HG03108 (cell line): Measurements from ENCODE around the gene ZKSCAN2.

ENCODE experiments used
- ATAC-seq: cut with Tn5 transposase; IDR thresholded peaks from one replicate; pipeline ENCODE4 v1.9.1; 2021; ENCODE audit warnings: moderate library complexity; ENCODE audit not compliant: unreplicated experiment

ZKSCAN2 gene

DNA sequence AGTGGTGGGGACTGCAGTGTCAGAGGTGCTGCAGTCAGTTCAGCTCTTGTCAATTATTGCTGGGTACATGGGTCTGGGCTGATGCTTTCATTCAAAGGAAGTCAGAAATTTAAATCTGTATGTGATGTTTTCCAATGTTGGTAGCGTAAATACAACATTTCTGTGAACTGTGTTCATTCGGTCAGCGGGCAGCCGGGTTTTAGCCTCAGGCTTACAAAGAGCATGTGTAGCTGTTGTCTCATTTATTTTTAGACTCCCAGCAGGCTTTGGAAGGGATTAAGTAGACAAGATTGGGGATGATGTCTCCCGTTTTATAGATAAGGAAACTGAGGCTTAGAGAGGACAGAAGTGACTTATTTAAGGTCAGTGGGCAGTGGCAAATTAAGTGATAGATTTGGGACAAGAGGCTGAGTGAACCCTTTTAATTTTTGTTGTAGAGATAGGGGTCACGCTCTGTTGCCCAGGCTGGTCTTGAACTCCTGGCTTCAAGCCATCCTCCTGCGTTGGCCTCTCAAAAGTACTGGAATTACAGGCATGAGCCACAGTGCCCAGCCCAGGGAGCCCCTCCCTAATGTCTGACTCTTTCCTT lies 32.8 kb downstream of the ZKSCAN2 start:
- ATAC-seq: no peak

GRCh38 chr16:25223964-25224363 lies 33.7 kb downstream of the ZKSCAN2 start:
- no peak for ATAC-seq

DNA sequence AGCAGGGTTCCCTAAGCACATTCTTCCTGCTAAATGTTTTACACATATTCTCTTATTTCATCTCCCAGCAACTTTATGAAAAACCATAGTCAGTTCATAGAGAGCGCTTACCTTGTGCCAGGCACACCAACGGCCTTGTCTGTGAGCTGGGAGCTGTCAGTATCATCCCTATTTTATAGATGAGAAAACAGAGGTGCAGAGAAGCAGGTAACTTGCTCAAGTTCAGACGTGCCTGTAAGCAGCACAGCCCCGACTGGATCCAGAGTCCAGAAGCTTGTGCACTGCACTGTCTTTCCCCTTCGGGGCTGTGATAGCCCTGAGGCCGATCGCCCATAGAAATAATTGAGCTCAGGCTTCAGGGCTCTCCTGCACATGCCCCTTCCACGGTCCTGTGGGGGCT lies 34.7 kb downstream of the ZKSCAN2 start:
- ATAC-seq: no peak

DNA sequence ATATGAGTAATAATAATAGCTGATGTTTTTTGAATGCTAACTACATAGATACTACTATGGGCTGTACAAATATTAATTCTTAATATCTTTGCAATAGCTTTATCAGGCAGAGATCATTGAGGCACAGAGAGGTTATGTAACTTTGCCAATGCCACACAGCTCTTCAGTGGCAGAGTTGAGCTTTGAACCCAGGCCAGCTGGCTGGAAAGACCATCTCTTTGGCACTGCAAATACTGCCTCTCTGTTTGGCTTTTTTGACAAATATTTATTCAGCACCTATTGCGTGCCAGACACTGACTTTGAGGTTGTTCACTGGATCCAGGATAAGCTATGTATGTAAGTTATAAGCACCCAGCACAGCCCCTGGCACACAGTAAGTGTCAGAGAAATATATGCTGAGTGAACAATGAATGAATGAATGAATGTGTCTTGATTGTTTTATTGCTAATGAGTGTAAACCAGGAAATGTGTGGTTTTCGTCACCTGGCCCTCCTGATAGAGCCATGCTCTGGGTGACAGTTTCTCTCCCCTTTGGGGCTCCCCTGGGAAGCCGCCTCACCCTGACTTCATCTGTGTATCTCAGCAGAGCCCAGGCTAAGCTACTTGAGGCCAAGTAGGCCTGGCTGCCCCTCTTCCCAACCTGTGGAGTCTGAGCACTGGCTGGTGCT lies 38.4 kb downstream of the ZKSCAN2 start:
- no peak for ATAC-seq

DNA sequence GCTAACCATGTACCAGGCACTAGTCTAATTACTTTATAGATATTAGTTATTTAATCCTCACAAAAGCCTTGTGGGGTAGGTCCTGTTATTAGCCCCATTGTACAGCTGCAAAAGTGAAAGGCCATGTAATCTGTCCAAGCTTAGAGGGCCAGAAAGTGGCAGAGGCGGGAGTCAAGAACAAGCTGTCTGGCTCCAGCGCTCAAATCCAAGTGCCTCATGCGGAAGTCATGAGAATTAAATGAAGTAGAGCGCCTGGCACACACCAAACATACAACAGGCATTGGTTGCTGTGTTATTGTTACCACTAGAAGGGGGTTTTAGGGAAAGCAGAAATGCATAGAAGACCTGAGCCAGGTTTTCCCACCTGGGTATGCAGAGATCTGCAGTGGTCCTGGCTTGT lies 39.7 kb downstream of the ZKSCAN2 start:
- ATAC-seq: no peak

GRCh38 chr16:25217112-25217511 lies 40.5 kb downstream of the ZKSCAN2 start:
- ATAC-seq: no peak

DNA sequence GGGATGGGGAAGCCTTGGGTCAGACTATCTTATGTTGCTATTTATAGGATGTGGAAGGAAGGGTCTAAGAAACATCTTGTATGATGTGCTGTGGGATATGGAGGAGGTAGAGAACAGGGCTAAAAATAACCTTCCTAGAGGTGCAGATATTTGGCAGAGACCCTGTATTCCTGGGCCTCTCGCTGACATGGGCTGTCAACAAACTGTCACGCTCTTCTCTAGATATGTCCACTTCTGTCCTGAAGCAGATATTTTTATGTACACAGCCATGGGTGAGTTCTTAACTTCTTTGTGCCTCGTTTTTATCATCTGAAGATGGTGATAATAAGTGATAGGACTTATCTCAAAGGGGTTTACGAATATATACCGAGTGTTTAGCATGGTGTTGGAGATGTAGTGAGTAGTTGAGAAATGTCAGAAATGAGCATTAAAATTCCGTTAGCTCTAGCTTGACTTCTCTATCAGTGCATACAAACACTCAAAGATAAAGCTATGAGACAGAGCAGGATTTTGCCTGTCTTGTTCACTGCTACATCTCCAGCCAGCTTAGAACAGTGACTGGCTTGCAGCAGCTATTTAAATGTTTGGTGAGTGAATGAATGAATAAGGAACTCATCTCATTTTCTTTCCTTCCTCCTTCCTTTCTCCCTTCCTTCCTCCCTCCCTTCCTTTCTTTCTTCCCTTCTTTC lies 43.8 kb downstream of the ZKSCAN2 start:
- ATAC-seq: no peak

- no peak for ATAC-seq
These were observed 45.0 kb downstream of the ZKSCAN2 start for GRCh38 chr16:25212636-25213035.

GRCh38 chr16:25210758-25211157 lies 46.9 kb downstream of the ZKSCAN2 start:
- no peak for ATAC-seq

- no peak for ATAC-seq
These were observed 58.2 kb downstream of the ZKSCAN2 start for GRCh38 chr16:25199457-25199856.

DNA sequence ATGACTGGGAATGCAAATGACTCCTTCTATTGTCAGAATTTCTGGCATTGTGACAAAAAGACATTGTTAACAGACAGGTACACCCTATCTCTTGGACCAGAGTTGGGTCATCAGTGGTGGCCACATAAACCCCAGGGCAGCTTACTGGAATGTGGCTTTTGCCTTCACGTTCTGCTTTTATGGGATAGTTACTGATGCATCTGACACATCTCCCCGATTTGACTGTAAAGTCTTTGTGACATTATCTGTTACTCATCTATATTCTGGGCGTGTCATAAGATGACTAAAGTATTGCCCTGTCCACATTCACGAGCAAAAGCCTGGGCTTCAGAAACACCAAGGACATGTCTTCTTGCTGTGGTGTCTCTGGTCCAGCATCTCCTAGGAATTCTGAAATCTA lies 59.6 kb downstream of the ZKSCAN2 start:
- no peak for ATAC-seq

GRCh38 chr16:25194273-25194878 lies 63.3 kb downstream of the ZKSCAN2 start:
- ATAC-seq: no peak

DNA sequence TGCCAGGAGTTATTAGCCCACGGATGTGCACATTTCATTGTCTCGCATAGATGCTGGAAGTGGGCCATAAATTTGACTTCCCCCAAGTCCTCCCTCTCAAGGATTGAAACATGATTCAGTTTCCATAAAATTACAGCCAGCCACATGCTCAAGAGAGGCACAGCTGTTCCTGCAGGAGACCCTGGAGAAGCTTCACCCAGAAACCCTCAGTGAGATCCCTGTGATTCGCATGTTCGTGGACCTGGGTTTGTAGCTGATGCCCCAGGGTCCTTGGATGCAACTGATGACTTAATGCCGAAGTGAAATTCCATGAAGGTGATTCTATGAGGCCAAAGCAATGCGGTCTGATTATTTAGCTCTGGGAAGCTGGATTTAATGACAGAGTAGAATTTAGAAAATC lies 65.5 kb downstream of the ZKSCAN2 start:
- no peak for ATAC-seq

DNA sequence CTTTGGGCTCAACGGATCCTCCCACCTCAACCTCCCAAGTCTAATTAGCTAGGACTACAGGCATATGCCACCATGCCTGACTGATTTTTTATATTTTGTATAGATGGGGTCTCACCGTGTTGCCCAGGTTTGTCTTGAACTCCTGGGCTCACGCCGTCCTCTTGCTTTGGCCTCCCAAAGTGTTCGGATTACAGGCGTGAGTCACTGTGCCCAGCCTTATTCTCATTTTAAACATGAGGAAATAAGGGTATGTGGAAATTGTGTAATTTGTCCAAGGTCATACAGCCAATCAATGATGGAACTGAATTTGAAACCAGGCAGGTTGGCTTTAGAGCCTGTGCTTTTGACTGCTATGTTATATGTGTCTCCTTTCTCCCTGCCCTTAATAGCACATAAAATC lies 68.3 kb downstream of the ZKSCAN2 start:
- ATAC-seq: no peak

DNA sequence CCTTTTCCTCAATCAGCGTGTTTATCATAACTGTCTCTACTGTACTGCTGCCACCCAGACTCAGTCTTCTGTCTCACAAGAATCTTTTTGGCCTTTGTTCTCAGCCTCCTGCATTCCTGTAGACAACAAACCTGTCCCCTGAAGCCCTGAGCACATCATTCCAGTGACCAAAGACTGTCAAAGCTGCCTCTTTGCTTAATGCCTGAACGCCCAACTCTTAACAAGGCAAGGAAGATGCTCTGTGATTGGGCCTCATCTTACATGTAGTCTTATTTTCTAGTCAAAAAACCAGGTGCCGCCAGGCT lies 70.2 kb downstream of the ZKSCAN2 start:
- ATAC-seq: no peak
